IPS DF 6.9 (cell line): Measurements from ENCODE around the gene ELFN1.

Experiments
- DNase-seq: peaks from one replicate; pipeline ENCODE4 v3.0.0-alpha.2; 2013; ENCODE audit warnings: low read depth, low spot score
- H3K27ac ChIP-seq: one replicate; pipeline ENCODE4 v1.5.1; 2013; ENCODE audit warnings: low read length, control low read depth
- H3K27me3 ChIP-seq: 2 replicates; pipeline ENCODE4 v1.6.1; 2013; ENCODE audit warnings: mild to moderate bottlenecking, low read length; ENCODE audit not compliant: control insufficient read depth, insufficient read depth
- H3K36me3 ChIP-seq: 2 replicates; pipeline ENCODE4 v1.6.1; 2013; ENCODE audit warnings: low read length; ENCODE audit not compliant: control insufficient read depth, insufficient read depth
- H3K4me1 ChIP-seq: 2 replicates; pipeline ENCODE4 v1.6.1; 2013; ENCODE audit warnings: low read length; ENCODE audit not compliant: control insufficient read depth, insufficient read depth
- H3K4me3 ChIP-seq: 2 replicates; pipeline ENCODE4 v1.5.1; 2013; ENCODE audit warnings: mild to moderate bottlenecking, low read length
- H3K9me3 ChIP-seq: 2 replicates; pipeline ENCODE4 v1.6.1; 2013; ENCODE audit warnings: low read length, inconsistent platforms; ENCODE audit not compliant: control insufficient read depth, insufficient read depth
- WGBS: extraction: QIAGEN DNeasy Blood & Tissue Kit; methylation state at CpG from one replicate; pipeline ENCODE4 v1.1.7; 2013; ENCODE audit warnings: mixed read lengths, missing lambda C conversion rate; ENCODE audit not compliant: insufficient read length, insufficient coverage; 5-methylcytosine and 5-hydroxymethylcytosine counted together

The ELFN1 gene

GRCh38 chr7:1704811-1705738 is 35.0 kb downstream of the ELFN1 start:
- Histone ChIP-seq H3K36me3 (no peaks in the 10 kb centered on the region), H3K9me3 (no peaks in the 10 kb centered on the region), H3K27ac (no peak overlapping the region), H3K27me3 (no peaks in the 10 kb centered on the region), H3K4me3 (no peak overlapping the region), H3K4me1 (peaks cover 11% of the 10 kb centered on the region)
- no CpG with 5 or more reads among the region's 26 CpGs for WGBS
- no peak for DNase-seq

GRCh38 chr7:1705856-1706255 is 35.8 kb downstream of the ELFN1 start:
- DNase-seq = no peak
- H3K4me3 ChIP-seq = no peak overlapping the region
- peaks cover 11% of the 10 kb centered on the region for H3K4me1 ChIP-seq
- H3K27ac ChIP-seq = no peak overlapping the region
- no peaks in the 10 kb centered on the region for H3K9me3 ChIP-seq
- WGBS = no CpG with 5 or more reads among the region's 13 CpGs
- H3K36me3 ChIP-seq = no peaks in the 10 kb centered on the region
- no peaks in the 10 kb centered on the region for H3K27me3 ChIP-seq

GRCh38 chr7:1706381-1706720 is 36.3 kb downstream of the ELFN1 start:
- H3K27me3 ChIP-seq = no peaks in the 10 kb centered on the region
- no CpG with 5 or more reads among the region's 5 CpGs for WGBS
- DNase-seq = no peak
- H3K4me1 ChIP-seq = peaks cover 11% of the 10 kb centered on the region
- H3K9me3 ChIP-seq = no peaks in the 10 kb centered on the region
- no peak overlapping the region for H3K27ac ChIP-seq
- H3K4me3 ChIP-seq = no peak overlapping the region
- H3K36me3 ChIP-seq = no peaks in the 10 kb centered on the region

GRCh38 chr7:1706721-1707613 is 36.9 kb downstream of the ELFN1 start:
- Histone ChIP-seq H3K27me3 (no peaks in the 10 kb centered on the region), H3K4me3 (no peak overlapping the region), H3K27ac (no peak overlapping the region), H3K36me3 (no peaks in the 10 kb centered on the region), H3K9me3 (no peaks in the 10 kb centered on the region), H3K4me1 (peaks cover 11% of the 10 kb centered on the region)
- no CpG with 5 or more reads among the region's 33 CpGs for WGBS
- DNase-seq = no peak

GRCh38 chr7:1707756-1708595 is 37.9 kb downstream of the ELFN1 start:
- H3K4me3 ChIP-seq = no peak overlapping the region
- no peaks in the 10 kb centered on the region for H3K36me3 ChIP-seq
- H3K9me3 ChIP-seq = no peaks in the 10 kb centered on the region
- peaks cover 11% of the 10 kb centered on the region for H3K4me1 ChIP-seq
- no CpG with 5 or more reads among the region's 17 CpGs for WGBS
- no peaks in the 10 kb centered on the region for H3K27me3 ChIP-seq
- H3K27ac ChIP-seq = no peak overlapping the region
- DNase-seq = no peak

- peaks cover 12% of the 10 kb centered on the region for H3K4me1 ChIP-seq
- H3K27me3 ChIP-seq = no peaks in the 10 kb centered on the region
- no peak overlapping the region for H3K4me3 ChIP-seq
- no peaks in the 10 kb centered on the region for H3K9me3 ChIP-seq
- DNase-seq = no peak
- no peak overlapping the region for H3K27ac ChIP-seq
- H3K36me3 ChIP-seq = no peaks in the 10 kb centered on the region
- no CpG with 5 or more reads among the region's 17 CpGs for WGBS
Measured at GRCh38 chr7:1708596-1709251, 38.6 kb downstream of the ELFN1 start.

GRCh38 chr7:1709281-1709680 is 39.2 kb downstream of the ELFN1 start:
- Histone ChIP-seq H3K27me3 (no peaks in the 10 kb centered on the region), H3K36me3 (no peaks in the 10 kb centered on the region), H3K4me3 (no peak overlapping the region), H3K4me1 (peaks cover 17% of the 10 kb centered on the region), H3K9me3 (no peaks in the 10 kb centered on the region), H3K27ac (no peak overlapping the region)
- no CpG with 5 or more reads among the region's 10 CpGs for WGBS
- no peak for DNase-seq

- no peak overlapping the region for H3K4me3 ChIP-seq
- no peaks in the 10 kb centered on the region for H3K27me3 ChIP-seq
- peaks cover 14% of the 10 kb centered on the region for H3K4me1 ChIP-seq
- H3K27ac ChIP-seq = no peak overlapping the region
- no peaks in the 10 kb centered on the region for H3K36me3 ChIP-seq
- H3K9me3 ChIP-seq = no peaks in the 10 kb centered on the region
- no peak for DNase-seq
- WGBS = no CpG with 5 or more reads among the region's 4 CpGs
Measured at GRCh38 chr7:1709900-1710299, 39.8 kb downstream of the ELFN1 start.

- Histone ChIP-seq H3K9me3 (no peaks in the 10 kb centered on the region), H3K27me3 (no peaks in the 10 kb centered on the region), H3K4me3 (no peak overlapping the region), H3K36me3 (no peaks in the 10 kb centered on the region), H3K4me1 (peaks cover 9% of the 10 kb centered on the region), H3K27ac (no peak overlapping the region)
- WGBS = no CpG with 5 or more reads among the region's 6 CpGs
- DNase-seq = no peak
Measured at GRCh38 chr7:1710936-1711335, 40.9 kb downstream of the ELFN1 start.
